ENCODE data around the gene PNPLA1.

Gene PNPLA1

GRCh38 chr6:36312854-36313648 is 43.2 kb downstream of the PNPLA1 start:
- Histone ChIP-seq H3K27ac (no peak overlapping the region), H3K36me3 (ENCODE audit: insufficient read depth) (no peaks in the 10 kb centered on the region), H3K4me3 (IDR thresholded peaks at IDR 0.05; ENCODE audit: insufficient read depth, low read depth, low read length) (no peak overlapping the region), H3K79me2 (ENCODE audit: insufficient read depth, low read depth) (no peaks in the 10 kb centered on the region), H3K27me3 (ENCODE audit: insufficient read depth, low read depth) (no peaks in the 10 kb centered on the region), H3K9ac (no peak overlapping the region), H3K4me2 (no peak overlapping the region), H3K4me1 (ENCODE audit: low read depth, poor library complexity, severe bottlenecking) (no peaks in the 10 kb centered on the region), H2AFZ (ENCODE audit: low read depth) (no peak overlapping the region), H4K20me1 (ENCODE audit: insufficient read depth) (no peaks in the 10 kb centered on the region)
- no peak for TF ChIP-seq CTCF (conservative IDR thresholded peaks at IDR 0.05; ENCODE audit: low read depth, low read length)

DNA sequence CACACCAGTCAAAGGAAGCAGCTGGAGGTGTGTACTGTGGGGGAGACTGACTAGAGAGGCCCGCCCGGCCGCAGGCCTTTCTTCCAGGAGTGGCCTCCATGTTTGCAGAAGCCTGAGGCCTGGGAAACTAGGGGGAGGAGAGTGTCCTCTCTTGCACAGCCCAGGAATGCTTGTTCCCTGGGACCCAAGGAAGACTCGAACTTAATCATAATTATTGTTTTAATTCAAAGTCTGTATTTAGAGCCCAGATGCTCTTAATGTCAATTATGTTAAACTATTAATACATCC is 43.7 kb downstream of the PNPLA1 start:
- H2AFZ ChIP-seq (ENCODE audit: low read depth), result no peak overlapping the region
- no peak overlapping the region for H3K4me3 ChIP-seq (IDR thresholded peaks at IDR 0.05; ENCODE audit: insufficient read depth, low read depth, low read length)
- no peaks in the 10 kb centered on the region for H4K20me1 ChIP-seq (ENCODE audit: insufficient read depth)
- H3K4me1 ChIP-seq (ENCODE audit: low read depth, poor library complexity, severe bottlenecking), result no peaks in the 10 kb centered on the region
- H3K79me2 ChIP-seq (ENCODE audit: insufficient read depth, low read depth), result no peaks in the 10 kb centered on the region
- no peak overlapping the region for H3K4me2 ChIP-seq
- no peaks in the 10 kb centered on the region for H3K27me3 ChIP-seq (ENCODE audit: insufficient read depth, low read depth)
- H3K9ac ChIP-seq, result no peak overlapping the region
- no peaks in the 10 kb centered on the region for H3K36me3 ChIP-seq (ENCODE audit: insufficient read depth)
- no peak overlapping the region for H3K27ac ChIP-seq
- no peak for TF ChIP-seq CTCF (conservative IDR thresholded peaks at IDR 0.05; ENCODE audit: low read depth, low read length)

DNA sequence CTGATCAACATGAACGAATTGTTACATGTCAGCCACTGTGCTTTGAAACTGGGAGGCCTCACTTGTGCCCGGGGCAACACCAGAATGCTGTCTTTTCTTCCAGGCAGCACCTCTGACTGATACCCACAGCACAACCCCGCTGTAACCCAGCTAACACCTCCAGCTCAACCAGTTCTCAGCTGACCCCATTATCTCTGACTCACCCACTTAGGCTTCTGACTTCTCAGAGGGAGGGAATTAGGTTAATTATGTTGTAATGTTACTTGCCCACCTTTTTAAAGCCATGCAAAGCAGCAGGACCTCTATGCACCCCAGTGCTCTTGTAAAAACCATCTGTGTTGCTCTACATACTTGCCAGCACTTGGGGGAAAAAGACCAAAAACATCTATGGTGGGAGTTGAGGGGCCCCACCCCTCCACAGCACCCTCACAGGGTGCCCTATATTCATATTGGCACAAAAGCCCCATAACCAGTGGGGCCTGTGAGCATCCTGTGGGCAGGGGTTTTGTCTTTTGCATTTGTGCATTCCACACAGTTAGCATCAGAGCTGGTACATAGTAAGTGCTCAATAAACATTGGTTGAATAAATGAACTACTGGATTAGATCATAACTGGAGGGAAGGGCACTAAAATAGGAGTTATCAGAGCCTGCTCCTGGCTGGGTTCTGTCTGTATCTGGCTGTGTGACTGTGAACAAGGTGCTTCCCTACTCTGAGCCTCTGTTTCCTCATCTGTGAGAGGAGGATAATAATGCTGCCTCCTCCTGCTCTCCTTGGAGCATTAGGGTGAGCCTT is 44.6 kb downstream of the PNPLA1 start:
- Histone ChIP-seq H3K27ac (no peak overlapping the region), H4K20me1 (ENCODE audit: insufficient read depth) (no peaks in the 10 kb centered on the region), H3K4me3 (IDR thresholded peaks at IDR 0.05; ENCODE audit: insufficient read depth, low read depth, low read length) (no peak overlapping the region), H3K4me2 (no peak overlapping the region), H3K4me1 (ENCODE audit: low read depth, poor library complexity, severe bottlenecking) (no peaks in the 10 kb centered on the region), H3K9ac (no peak overlapping the region), H2AFZ (ENCODE audit: low read depth) (no peak overlapping the region), H3K79me2 (ENCODE audit: insufficient read depth, low read depth) (no peaks in the 10 kb centered on the region), H3K27me3 (ENCODE audit: insufficient read depth, low read depth) (no peaks in the 10 kb centered on the region), H3K36me3 (ENCODE audit: insufficient read depth) (no peaks in the 10 kb centered on the region)
- TF ChIP-seq CTCF (conservative IDR thresholded peaks at IDR 0.05; ENCODE audit: low read depth, low read length), result no peak

DNA sequence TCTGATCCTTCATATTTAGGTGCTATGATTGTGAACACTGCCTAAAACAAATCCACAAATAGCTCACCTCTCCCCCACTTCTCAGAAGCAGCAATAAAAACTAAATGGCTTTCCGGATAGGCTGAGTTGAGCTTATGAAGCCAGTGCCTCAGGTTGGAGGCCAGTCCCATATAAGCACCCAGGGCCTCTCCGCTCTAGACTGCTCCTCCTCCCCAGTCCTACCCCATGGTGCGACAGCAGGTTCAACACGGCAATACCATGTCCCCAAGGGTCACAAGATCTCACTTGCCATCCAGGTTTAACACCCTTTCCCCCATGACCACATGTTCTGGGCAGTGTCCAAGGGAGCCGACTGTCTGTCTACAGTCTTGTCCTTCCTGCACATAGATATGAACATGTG is 46.1 kb downstream of the PNPLA1 start:
- Histone ChIP-seq H3K9ac (no peak overlapping the region), H3K4me3 (IDR thresholded peaks at IDR 0.05; ENCODE audit: insufficient read depth, low read depth, low read length) (no peak overlapping the region), H3K4me2 (no peak overlapping the region), H2AFZ (ENCODE audit: low read depth) (no peak overlapping the region), H3K27ac (no peak overlapping the region), H3K27me3 (ENCODE audit: insufficient read depth, low read depth) (no peaks in the 10 kb centered on the region), H4K20me1 (ENCODE audit: insufficient read depth) (no peaks in the 10 kb centered on the region), H3K36me3 (ENCODE audit: insufficient read depth) (no peaks in the 10 kb centered on the region), H3K79me2 (ENCODE audit: insufficient read depth, low read depth) (no peaks in the 10 kb centered on the region), H3K4me1 (ENCODE audit: low read depth, poor library complexity, severe bottlenecking) (no peaks in the 10 kb centered on the region)
- TF ChIP-seq CTCF (conservative IDR thresholded peaks at IDR 0.05; ENCODE audit: low read depth, low read length), result no peak
